Ascending aorta (tissue), 2 donors: ENCODE measurements around the gene SUSD6. TPM values are rescaled to one million over a fixed set of nuclear protein-coding genes. Genes with fewer than 3 reads are reported as not detected.

ENCODE experiments used
- DNase-seq, 2 donors: peaks; one replicate each; pipeline ENCODE4 v3.0.0-alpha.2; 2019; ENCODE audit warnings: low spot score in 2 of 2
- H3K27ac ChIP-seq, 2 donors: fragments of 200-600 bp; sonication (generic); one replicate each; pipeline ENCODE4 v1.5.1; 2016 to 2017; ENCODE audit warnings: mild to moderate bottlenecking in 1 of 2
- H3K27me3 ChIP-seq: fragments of 200-600 bp; sonication (generic); one replicate; pipeline ENCODE4 v1.5.1; 2017
- H3K36me3 ChIP-seq, 2 donors: fragments of 200-600 bp; sonication (generic); one replicate each; pipeline ENCODE4 v1.5.1; 2016
- H3K4me1 ChIP-seq, 2 donors: fragments of 200-600 bp; sonication (generic); one replicate each; pipeline ENCODE4 v1.5.1; 2016 to 2017; ENCODE audit warnings: mild to moderate bottlenecking in 1 of 2
- H3K4me3 ChIP-seq, 2 donors: fragments of 200-600 bp; sonication (generic); one replicate each; pipeline ENCODE4 v1.5.1; 2016 to 2017; ENCODE audit warnings: mild to moderate bottlenecking in 1 of 2
- H3K9me3 ChIP-seq, 2 donors: fragments of 200-600 bp; sonication (generic); one replicate each; pipeline ENCODE4 v1.5.1; 2016
- intact Hi-C: fragments of 100-400 bp; cut with DNase I; formaldehyde crosslinking; loops from one replicate; pipeline ENCODE4 v1.15.1; 2023
- total RNA-seq: library from RNA; depleted of rRNA; stranded (reverse); fragments of >200 nt; gene quantifications from one replicate; pipeline ENCODE4 v1.1.0, GENCODE V29; 2016
- TF ChIP-seq, protein P1 (sequence below), 3 experiments: fragments of 200-600 bp in 2 of 3; fragments of 450-650 bp in 1 of 3; sonication (generic) in 2 of 3; IDR thresholded peaks; one replicate each; pipeline ENCODE4 v1.5.1; 2016 to 2019; ENCODE audit warnings: antibody characterized with exemption in 3 of 3, mild to moderate bottlenecking in 1 of 3, moderate library complexity in 1 of 3

The SUSD6 gene
- total RNA-seq, 1 donor from 2014 or later = 23.3 TPM

DNA sequence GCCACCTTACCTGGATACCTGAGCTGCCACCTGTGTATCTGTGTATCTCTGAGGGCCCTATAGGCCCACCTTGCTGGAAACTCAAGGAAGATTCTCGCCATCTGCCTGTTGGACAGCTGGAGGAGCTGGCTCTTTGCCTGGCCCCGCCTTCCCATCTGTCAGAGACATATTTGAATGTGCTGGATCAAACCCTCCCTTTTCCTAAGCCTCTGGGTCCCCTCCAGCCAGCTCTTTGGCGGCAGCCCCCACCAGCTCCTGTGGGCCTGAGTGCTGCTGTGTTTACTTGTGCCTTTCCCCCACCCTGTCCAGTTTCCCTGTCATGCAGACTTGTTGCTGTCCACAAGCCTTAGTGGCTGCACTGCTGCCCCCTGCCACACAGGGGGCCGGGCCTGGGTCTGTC, 99.7 kb downstream of the SUSD6 start:
- TF ChIP-seq, protein P1, sequence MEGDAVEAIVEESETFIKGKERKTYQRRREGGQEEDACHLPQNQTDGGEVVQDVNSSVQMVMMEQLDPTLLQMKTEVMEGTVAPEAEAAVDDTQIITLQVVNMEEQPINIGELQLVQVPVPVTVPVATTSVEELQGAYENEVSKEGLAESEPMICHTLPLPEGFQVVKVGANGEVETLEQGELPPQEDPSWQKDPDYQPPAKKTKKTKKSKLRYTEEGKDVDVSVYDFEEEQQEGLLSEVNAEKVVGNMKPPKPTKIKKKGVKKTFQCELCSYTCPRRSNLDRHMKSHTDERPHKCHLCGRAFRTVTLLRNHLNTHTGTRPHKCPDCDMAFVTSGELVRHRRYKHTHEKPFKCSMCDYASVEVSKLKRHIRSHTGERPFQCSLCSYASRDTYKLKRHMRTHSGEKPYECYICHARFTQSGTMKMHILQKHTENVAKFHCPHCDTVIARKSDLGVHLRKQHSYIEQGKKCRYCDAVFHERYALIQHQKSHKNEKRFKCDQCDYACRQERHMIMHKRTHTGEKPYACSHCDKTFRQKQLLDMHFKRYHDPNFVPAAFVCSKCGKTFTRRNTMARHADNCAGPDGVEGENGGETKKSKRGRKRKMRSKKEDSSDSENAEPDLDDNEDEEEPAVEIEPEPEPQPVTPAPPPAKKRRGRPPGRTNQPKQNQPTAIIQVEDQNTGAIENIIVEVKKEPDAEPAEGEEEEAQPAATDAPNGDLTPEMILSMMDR (IDR thresholded peaks at IDR 0.05) = no peak
- no peaks in the 10 kb centered on the region for H3K27me3 ChIP-seq
- no peaks in the 10 kb centered on the region for H3K9me3 ChIP-seq
- H3K27ac ChIP-seq = peak overlapping the region; percentile 58 to 78
- H3K4me1 ChIP-seq = peaks cover 11 to 32% of the 10 kb centered on the region in 2 donors
- intact Hi-C loops = no loop called here
- H3K36me3 ChIP-seq = peaks cover 25 to 40% of the 10 kb centered on the region in 2 donors
- DNase-seq = no peak
- no peak overlapping the region for H3K4me3 ChIP-seq

DNA sequence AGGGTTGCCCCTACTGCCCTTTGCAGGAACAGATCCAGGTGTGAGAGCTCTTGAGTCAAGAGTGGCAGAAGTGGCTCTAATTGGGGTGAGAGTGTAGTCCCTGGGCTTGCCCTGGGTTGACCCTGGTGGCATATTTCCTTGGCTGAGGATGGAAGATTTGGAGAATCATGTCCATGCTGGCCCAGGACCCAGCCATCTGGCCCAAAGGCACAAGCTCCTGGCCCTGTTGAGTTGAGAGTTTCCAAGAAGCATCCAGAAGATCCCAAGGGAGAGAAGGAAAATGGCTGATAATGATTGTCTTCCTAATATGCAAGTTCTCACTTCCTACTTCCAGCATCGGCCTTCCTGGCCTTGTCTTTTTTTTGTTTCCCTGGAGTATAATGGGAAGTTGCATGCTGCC, 100.1 kb downstream of the SUSD6 start:
- TF ChIP-seq, protein P1 (IDR thresholded peaks at IDR 0.05) = no peak
- intact Hi-C loops = no loop called here
- Histone ChIP-seq H3K27ac (peak overlapping the region; percentile 58 to 78), H3K4me3 (peak overlapping the region in 1 of 2 donors; percentile 10), H3K9me3 (no peaks in the 10 kb centered on the region), H3K27me3 (no peaks in the 10 kb centered on the region), H3K36me3 (peaks cover 25 to 40% of the 10 kb centered on the region in 2 donors), H3K4me1 (peaks cover 11 to 33% of the 10 kb centered on the region in 2 donors)
- no peak for DNase-seq

DNA sequence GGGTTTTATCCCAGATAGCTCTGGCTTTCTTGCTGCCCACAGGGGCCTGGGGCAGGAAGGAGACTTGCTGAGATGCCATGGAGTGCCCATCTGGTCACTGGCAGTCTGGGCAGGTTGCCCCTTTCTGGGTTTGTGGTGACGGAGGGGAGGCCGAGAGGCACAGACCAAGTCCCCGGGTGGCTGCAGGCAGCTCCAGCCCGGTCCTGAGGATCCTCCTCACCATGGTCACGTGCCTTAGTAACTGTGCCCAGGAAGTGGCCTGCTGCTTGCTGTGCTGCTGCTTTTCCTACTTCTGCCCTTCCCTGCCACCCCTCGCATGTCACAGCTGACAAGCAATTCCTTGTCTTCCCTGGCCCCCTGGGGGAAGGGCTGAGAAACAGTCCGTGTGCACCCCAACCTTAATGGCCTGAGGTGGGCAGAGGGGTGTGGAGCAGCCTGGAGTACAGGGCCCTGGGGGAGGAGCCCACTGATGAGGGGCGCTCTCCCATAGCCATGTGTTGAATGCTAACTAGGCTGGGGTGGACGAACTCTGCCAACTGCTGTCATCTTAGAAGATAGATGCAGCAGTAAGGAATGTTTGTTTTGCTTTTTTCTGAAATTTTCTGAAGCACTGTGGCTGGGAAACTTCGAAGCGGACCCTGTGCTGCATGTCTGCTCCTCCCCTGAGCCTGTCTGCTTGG, 100.6 kb downstream of the SUSD6 start:
- Histone ChIP-seq H3K4me1 (peaks cover 11 to 36% of the 10 kb centered on the region in 2 donors), H3K36me3 (peaks cover 25 to 39% of the 10 kb centered on the region in 2 donors), H3K27ac (peak overlapping the region; percentile 58 to 78)

DNA sequence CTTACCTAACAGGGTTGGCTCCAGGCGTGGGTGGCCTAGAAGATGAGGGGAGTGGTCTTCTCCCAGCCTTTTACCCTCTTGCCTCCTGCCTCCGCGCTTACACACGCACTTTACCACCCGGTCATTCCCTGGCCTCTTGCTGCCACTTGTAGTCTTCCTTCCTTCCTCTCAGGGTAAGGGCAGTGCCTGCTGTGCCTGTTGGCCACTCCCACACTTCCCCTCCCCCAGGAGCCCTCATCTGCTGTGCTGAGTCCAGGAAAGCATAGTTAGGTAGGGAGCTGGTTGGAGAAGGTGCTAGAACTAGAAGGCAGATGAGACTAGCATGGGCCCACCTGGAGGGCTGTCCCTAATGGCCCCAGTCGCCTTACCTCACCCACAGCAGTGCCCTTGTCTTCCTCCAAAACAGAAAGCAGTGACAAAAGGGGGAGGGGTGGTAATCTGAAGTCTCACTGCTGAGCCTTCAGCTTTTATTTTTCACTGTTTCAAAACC, 101.2 kb downstream of the SUSD6 start:
- Histone ChIP-seq H3K36me3 (peaks cover 25 to 32% of the 10 kb centered on the region in 2 donors), H3K9me3 (no peaks in the 10 kb centered on the region), H3K4me3 (no peak overlapping the region), H3K4me1 (peaks cover 11 to 38% of the 10 kb centered on the region in 2 donors), H3K27me3 (no peaks in the 10 kb centered on the region), H3K27ac (peak overlapping the region; percentile 58 to 78)
- intact Hi-C loops = no loop called here
- DNase-seq = peak in 1 of 2 donors; percentile 72
- TF ChIP-seq, protein P1 (IDR thresholded peaks at IDR 0.05) = no peak

More for the DNA sequence above, 100.6 kb downstream of the SUSD6 start:
- TF ChIP-seq, protein P1 (IDR thresholded peaks at IDR 0.05) = no peak
- Histone ChIP-seq H3K9me3 (no peaks in the 10 kb centered on the region), H3K4me3 (peak overlapping the region in 1 of 2 donors; percentile 10), H3K27me3 (no peaks in the 10 kb centered on the region)
- intact Hi-C loops = no loop called here
- DNase-seq = no peak

DNA sequence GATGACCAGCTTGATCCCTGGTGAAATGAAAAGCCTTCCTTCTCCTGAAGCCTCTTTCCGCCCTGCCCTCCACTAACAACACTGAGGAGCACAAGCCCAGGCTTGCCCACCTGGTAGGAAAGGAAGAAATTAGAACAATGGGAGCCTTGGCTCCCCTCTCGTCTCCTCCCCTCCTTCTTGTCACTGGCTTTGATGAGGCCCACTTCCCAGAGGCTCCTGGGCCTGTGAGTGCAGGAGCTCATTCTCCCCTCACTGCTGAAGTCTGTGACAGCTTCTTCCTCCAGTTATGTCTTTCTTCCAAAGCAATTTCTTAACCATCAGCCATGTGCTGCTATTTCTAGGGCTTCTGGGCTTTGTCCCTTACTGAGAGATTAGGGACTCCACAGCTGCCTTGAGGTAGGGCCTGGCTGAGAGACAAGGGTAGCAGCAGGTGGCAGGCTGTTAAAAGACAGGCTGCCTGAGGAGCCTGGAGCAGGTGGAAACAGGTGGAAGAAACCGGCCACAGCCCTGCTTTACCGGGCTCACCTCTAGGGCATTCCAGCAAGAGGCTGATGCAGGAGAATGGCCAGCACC, 101.9 kb downstream of the SUSD6 start:
- no peak for DNase-seq
- H3K36me3 ChIP-seq = peaks cover 23 to 31% of the 10 kb centered on the region in 2 donors
- H3K27ac ChIP-seq = peak overlapping the region; percentile 58 to 78
- H3K4me1 ChIP-seq = peaks cover 11 to 38% of the 10 kb centered on the region in 2 donors
- TF ChIP-seq, protein P1 (IDR thresholded peaks at IDR 0.05) = no peak
- no peak overlapping the region for H3K4me3 ChIP-seq
- intact Hi-C loops = no loop called here
- no peaks in the 10 kb centered on the region for H3K9me3 ChIP-seq
- H3K27me3 ChIP-seq = no peaks in the 10 kb centered on the region
